HG02970 (cell line): ENCODE results near the gene CTXN2.

Experiments used
- ATAC-seq: cut with Tn5 transposase; IDR thresholded peaks from one replicate; pipeline ENCODE4 v1.9.1; 2021; ENCODE audit warnings: mild to moderate bottlenecking, moderate library complexity, moderate number of reproducible peaks; ENCODE audit not compliant: unreplicated experiment, low FRiP score

CTXN2 gene

DNA sequence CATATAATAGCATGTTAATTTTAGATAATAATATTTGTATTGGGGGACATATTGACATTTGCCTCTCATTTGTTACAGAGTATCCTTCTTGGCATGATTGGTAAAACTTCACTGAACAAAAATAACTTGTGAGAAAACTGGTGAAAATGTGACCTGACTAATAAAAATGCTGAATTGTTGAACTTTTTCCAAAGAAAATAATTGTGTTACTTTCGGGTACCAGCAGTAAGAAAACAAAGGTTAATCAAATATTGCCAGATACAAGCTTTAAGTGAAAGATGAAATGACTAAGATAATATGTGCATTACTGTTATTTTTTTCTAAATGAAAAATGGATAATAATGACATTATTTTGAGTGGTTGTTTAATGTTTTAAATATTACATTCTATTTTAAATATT lies 29.8 kb downstream of the CTXN2 start:
- ATAC-seq, result no peak

- no peak for ATAC-seq
These were observed 30.4 kb downstream of the CTXN2 start for GRCh38 chr15:48221885-48222284.

DNA sequence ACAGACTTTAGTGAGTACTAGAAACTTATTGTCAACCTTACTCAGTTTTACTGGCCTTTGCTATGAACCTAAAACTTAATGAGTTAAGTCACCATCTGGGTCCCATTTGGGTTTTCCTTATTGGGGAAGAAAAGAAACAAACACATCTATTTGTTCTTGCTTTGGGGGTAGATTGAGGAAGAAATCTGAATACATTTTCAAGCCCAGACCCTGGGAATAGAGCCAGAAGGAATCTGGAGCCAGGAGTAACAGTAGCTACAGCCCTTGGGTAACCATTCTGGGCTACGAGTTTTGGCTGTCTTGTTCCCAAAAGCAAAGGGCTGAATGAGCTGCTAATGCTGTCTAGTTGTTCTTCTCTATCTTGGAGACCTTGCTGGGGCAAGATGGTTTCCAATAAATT lies 31.2 kb downstream of the CTXN2 start:
- ATAC-seq, result no peak

GRCh38 chr15:48225771-48226170 lies 34.3 kb downstream of the CTXN2 start:
- ATAC-seq, result no peak

GRCh38 chr15:48230498-48230897 lies 39.0 kb downstream of the CTXN2 start:
- ATAC-seq, result no peak

DNA sequence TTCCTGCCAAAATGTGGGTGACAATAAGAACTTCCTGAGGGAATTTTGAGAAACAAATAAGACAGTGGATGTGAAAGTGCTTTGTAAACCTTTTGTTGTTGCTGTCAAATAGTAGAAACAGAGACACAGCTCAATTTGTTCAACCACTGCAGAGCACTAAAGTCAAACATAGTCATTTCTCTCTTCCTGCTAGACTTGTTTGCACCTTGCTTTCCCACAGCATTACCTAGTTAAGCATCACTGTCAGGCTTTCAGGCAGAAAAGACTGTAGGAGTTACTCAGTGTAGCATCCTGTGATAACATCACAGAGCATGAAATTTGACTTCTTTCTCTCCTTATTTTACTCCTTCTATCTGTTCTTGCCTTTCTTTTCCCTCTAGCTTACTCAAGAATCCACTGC lies 41.8 kb downstream of the CTXN2 start:
- no peak for ATAC-seq

- ATAC-seq, result no peak
These were observed 47.9 kb downstream of the CTXN2 start for GRCh38 chr15:48239334-48239733.

GRCh38 chr15:48242015-48242414 lies 50.5 kb downstream of the CTXN2 start:
- no peak for ATAC-seq

- no peak for ATAC-seq
These were observed 51.1 kb downstream of the CTXN2 start for GRCh38 chr15:48242535-48242934.

- ATAC-seq, result no peak
These were observed 53.5 kb downstream of the CTXN2 start for GRCh38 chr15:48244921-48245320.

DNA sequence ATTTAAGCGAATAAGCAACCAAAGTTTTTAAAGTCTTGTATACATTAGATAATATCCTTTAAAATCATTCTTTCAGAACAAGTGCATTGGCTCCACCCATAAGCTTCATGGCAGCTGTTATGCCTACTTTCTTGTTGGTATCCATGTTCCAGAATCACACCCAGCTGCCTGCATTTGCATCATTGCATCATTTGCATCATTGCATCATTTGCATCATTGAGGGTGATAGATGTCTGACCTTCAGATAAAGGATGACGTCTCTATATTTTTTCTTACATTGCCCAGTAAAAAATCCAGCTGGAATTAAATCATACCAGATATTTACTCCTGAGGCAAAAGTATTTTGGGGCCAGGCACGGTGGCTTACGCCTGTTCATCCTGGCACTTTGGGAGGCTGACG lies 56.9 kb downstream of the CTXN2 start:
- ATAC-seq, result no peak

- ATAC-seq, result no peak
These were observed 59.2 kb downstream of the CTXN2 start for GRCh38 chr15:48250640-48251076.

- no peak for ATAC-seq
These were observed 61.7 kb downstream of the CTXN2 start for GRCh38 chr15:48253172-48253571.
